ENCODE data around the gene KIZ. TPM values are rescaled to one million over a fixed set of nuclear protein-coding genes. Genes with fewer than 3 reads are reported as not detected.

Gene KIZ
- polyA plus RNA-seq (ENCODE audit: low read depth in 6 of 6), result 10 to 100 TPM; 17.7 to 22.7 (median 19.1) TPM

DNA sequence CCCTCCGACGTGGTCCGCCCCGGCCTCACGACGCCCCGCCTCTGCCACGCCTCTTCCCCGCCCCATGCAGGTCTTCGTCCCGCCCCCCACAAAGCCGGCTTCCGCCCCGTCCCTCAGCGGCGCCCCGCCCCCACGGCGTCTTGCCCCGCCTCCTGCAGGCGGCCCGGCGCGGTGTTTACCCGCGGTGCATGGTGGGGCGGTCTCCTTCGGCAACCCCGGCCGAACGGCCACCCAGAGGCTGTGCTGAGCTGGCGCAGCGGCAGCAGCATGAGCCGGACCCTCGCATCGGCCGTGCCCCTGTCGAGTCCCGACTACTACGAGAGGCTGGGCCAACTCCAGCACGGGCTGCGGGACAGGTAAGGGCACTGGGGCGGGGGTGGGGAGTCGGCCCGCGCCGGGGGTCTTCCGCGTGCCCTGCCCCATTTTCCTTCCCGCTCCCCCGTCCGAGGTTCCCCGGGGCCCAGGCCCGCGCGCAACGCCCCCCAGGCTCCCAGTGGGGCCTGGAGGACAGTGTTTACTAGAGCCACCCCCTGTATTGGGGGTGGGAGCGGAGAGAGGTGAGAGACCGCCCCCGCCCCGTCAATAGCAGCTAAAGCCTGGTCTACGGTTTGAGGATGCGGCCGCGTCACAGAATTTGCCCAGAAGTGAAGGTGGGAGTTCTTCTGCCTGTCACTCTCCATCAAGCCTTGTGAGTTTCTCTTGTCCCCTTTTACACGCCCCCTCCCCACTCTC lies at the start of gene KIZ:
Gene KIZ, plus strand, starts transcription at position 234 of the 732 bp plus-strand sequence. Its CDS starts 34 bp downstream, at position 268.
- peak; percentile 99 for DNase-seq
- no peaks in the 10 kb centered on the region for H3K9me3 Mint-ChIP-seq
- peaks cover 3 to 13% (median 9%) of the 10 kb centered on the region in 3 donors for H3K27me3 Mint-ChIP-seq
- H3K4me1 Mint-ChIP-seq, result peaks cover 12 to 22% (median 17%) of the 10 kb centered on the region in 3 donors
- H3K36me3 Mint-ChIP-seq, result peaks cover 0 to 6% of the 10 kb centered on the region in 2 donors
- peak within 1 kb of the TSS; percentile 87 to 97 (median 94) for H3K4me3 Mint-ChIP-seq
- H3K27ac Mint-ChIP-seq, result peak within 1 kb of the TSS; percentile 62 to 98 (median 92)
- peak; percentile 95 for ATAC-seq (ENCODE audit: low read depth in 2 of 2)

- DNase-seq (no peak), ATAC-seq (ENCODE audit: low read depth in 2 of 2) (no peak)
- no peak overlapping the region for H3K4me3 Mint-ChIP-seq
- no peaks in the 10 kb centered on the region for H3K9me3 Mint-ChIP-seq
- H3K36me3 Mint-ChIP-seq, result no peaks in the 10 kb centered on the region
- H3K27me3 Mint-ChIP-seq, result peaks cover 33 to 41% (median 40%) of the 10 kb centered on the region in 3 donors
- H3K4me1 Mint-ChIP-seq, result no peaks in the 10 kb centered on the region
- H3K27ac Mint-ChIP-seq, result no peak overlapping the region
Measured at GRCh38 chr20:21077809-21078345, 48.0 kb upstream of the KIZ start.

DNA sequence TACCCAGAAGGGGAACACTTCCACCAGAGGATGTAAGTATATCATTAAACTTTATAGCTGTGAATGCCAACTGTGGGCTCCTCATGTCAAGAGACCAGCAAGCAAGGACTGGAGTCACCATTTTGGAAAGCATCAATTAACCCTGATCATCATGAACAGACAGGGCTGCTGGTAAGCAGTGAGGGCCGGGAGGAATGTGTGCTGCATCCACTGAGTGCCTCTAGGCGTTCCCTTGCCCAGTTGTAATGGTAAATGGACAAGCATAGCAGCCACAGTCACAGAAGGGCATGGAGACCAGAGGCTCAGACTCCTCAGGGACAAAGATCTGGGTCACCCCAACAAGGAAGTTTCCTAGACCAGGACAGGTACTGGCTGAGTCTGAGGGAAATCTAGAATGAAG lies 43.3 kb upstream of the KIZ start:
- H3K27ac Mint-ChIP-seq, result no peak overlapping the region
- H3K36me3 Mint-ChIP-seq, result no peaks in the 10 kb centered on the region
- ATAC-seq (ENCODE audit: low read depth in 2 of 2) (no peak), DNase-seq (no peak)
- H3K4me1 Mint-ChIP-seq, result no peaks in the 10 kb centered on the region
- H3K27me3 Mint-ChIP-seq, result peaks cover 40 to 58% (median 50%) of the 10 kb centered on the region in 3 donors
- no peak overlapping the region for H3K4me3 Mint-ChIP-seq
- H3K9me3 Mint-ChIP-seq, result peaks cover 0 to 5% (median 0%) of the 10 kb centered on the region in 7 donors

DNA sequence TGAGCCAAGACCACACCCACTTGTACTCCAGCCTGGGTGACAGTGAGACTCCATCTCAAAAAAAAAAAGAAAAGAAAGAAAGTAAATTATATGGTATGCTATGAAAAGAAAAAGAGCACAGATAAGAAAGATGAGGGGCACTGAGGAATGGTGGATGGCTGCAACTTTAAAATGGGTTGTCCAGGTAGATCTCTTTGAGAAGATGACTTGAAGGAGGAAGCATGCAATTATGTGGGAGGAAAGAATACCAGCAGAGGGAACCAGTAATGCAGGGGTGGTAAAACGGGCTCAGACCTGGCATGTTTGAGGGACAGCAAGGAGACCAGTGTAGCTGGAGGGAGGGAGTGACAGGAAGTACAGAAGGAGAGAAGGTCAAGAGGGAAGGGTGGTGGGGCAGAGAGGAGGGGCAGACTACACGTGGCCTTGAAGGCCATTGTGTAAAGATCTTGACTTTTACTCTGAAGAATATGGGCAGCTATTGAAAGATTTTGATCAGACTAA lies 42.0 kb upstream of the KIZ start:
- Mint-ChIP-seq H3K27me3 (peaks cover 39 to 55% (median 54%) of the 10 kb centered on the region in 3 donors), H3K27ac (no peak overlapping the region), H3K9me3 (peaks cover 0 to 5% (median 0%) of the 10 kb centered on the region in 7 donors), H3K4me3 (no peak overlapping the region), H3K36me3 (no peaks in the 10 kb centered on the region), H3K4me1 (no peaks in the 10 kb centered on the region)
- no peak for ATAC-seq (ENCODE audit: low read depth in 2 of 2)
- no peak for DNase-seq

- no peak for ATAC-seq (ENCODE audit: low read depth in 2 of 2)
- no peaks in the 10 kb centered on the region for H3K36me3 Mint-ChIP-seq
- H3K27me3 Mint-ChIP-seq, result peaks cover 51 to 76% (median 64%) of the 10 kb centered on the region in 3 donors
- no peak overlapping the region for H3K4me3 Mint-ChIP-seq
- no peak overlapping the region for H3K27ac Mint-ChIP-seq
- no peak for DNase-seq
- H3K4me1 Mint-ChIP-seq, result peaks cover 0 to 15% (median 4%) of the 10 kb centered on the region in 3 donors
- H3K9me3 Mint-ChIP-seq, result peaks cover 0 to 5% (median 2%) of the 10 kb centered on the region in 7 donors
Measured at GRCh38 chr20:21087862-21088540, 37.9 kb upstream of the KIZ start.

DNA sequence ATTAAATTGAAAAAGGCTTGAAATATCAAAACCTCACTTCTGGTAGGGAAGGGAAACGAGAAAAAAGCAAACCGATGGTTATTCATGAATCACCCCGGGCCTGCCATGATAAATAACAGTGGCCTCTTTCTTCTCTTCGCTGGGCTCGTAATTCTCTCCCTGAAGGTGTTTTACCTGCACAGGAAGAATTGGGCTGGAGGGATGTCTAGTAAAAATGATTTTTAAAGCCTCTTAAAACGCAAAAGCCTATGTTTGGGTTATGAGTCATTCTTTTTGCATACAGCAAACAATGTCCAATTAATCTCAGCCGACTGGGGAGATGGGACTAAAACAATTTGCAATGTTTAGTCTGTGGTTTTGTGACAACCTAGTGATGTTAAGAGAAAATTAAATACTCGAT lies 36.5 kb upstream of the KIZ start:
- Mint-ChIP-seq H3K36me3 (no peaks in the 10 kb centered on the region), H3K27ac (no peak overlapping the region), H3K4me1 (peaks cover 0 to 15% (median 4%) of the 10 kb centered on the region in 3 donors), H3K9me3 (peaks cover 0 to 5% (median 2%) of the 10 kb centered on the region in 7 donors), H3K4me3 (no peak overlapping the region), H3K27me3 (peaks cover 56 to 81% (median 65%) of the 10 kb centered on the region in 3 donors)
- ATAC-seq (ENCODE audit: low read depth in 2 of 2) (no peak), DNase-seq (no peak)

DNA sequence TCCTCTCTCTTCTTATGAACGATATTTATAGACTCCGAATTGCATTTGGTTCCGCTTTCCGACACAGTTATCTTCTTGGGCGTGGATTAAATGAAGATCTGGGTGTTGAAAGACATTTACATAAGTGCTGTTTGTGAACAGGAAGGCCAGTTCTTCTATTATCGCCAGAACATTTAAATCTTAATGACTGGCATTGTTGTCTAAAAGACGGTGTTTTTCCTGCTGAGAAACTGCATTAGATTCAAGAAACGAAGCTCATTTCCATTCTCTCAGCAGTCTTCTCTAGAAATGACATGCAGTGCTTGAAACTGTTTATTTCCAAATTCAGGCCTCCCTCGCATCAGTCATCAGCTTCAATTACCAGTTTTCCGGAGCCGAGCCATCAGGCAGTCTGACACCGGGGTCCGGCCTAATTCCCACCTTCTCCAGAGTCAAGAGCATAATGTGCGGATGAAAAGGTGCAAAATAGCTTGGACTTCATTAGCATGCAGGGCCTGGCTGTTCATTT lies 35.7 kb upstream of the KIZ start:
- Mint-ChIP-seq H3K36me3 (no peaks in the 10 kb centered on the region), H3K27ac (no peak overlapping the region), H3K4me3 (peak overlapping the region in 4 of 8 donors; percentile 3 to 54 (median 16)), H3K4me1 (peaks cover 0 to 15% (median 4%) of the 10 kb centered on the region in 3 donors), H3K27me3 (peaks cover 57 to 77% (median 65%) of the 10 kb centered on the region in 3 donors), H3K9me3 (peaks cover 0 to 5% (median 2%) of the 10 kb centered on the region in 7 donors)
- ATAC-seq (ENCODE audit: low read depth in 2 of 2), result peak; percentile 37 to 45
- DNase-seq, result no peak

- peaks cover 0 to 5% (median 0%) of the 10 kb centered on the region in 7 donors for H3K9me3 Mint-ChIP-seq
- no peak overlapping the region for H3K27ac Mint-ChIP-seq
- peaks cover 63 to 77% (median 70%) of the 10 kb centered on the region in 3 donors for H3K27me3 Mint-ChIP-seq
- H3K4me1 Mint-ChIP-seq, result peaks cover 0 to 15% (median 4%) of the 10 kb centered on the region in 3 donors
- no peak for ATAC-seq (ENCODE audit: low read depth in 2 of 2)
- peak overlapping the region in 2 of 8 donors; percentile 14 to 16 for H3K4me3 Mint-ChIP-seq
- no peaks in the 10 kb centered on the region for H3K36me3 Mint-ChIP-seq
- DNase-seq, result no peak
Measured at GRCh38 chr20:21090721-21091120, 35.2 kb upstream of the KIZ start.

GRCh38 chr20:21092806-21093205 lies 33.1 kb upstream of the KIZ start:
- H3K9me3 Mint-ChIP-seq, result peaks cover 0 to 5% (median 0%) of the 10 kb centered on the region in 7 donors
- H3K36me3 Mint-ChIP-seq, result no peaks in the 10 kb centered on the region
- DNase-seq, result no peak
- H3K4me1 Mint-ChIP-seq, result peaks cover 0 to 15% (median 4%) of the 10 kb centered on the region in 3 donors
- no peak overlapping the region for H3K27ac Mint-ChIP-seq
- H3K4me3 Mint-ChIP-seq, result no peak overlapping the region
- H3K27me3 Mint-ChIP-seq, result peaks cover 75 to 84% (median 81%) of the 10 kb centered on the region in 3 donors
- ATAC-seq (ENCODE audit: low read depth in 2 of 2), result no peak

DNA sequence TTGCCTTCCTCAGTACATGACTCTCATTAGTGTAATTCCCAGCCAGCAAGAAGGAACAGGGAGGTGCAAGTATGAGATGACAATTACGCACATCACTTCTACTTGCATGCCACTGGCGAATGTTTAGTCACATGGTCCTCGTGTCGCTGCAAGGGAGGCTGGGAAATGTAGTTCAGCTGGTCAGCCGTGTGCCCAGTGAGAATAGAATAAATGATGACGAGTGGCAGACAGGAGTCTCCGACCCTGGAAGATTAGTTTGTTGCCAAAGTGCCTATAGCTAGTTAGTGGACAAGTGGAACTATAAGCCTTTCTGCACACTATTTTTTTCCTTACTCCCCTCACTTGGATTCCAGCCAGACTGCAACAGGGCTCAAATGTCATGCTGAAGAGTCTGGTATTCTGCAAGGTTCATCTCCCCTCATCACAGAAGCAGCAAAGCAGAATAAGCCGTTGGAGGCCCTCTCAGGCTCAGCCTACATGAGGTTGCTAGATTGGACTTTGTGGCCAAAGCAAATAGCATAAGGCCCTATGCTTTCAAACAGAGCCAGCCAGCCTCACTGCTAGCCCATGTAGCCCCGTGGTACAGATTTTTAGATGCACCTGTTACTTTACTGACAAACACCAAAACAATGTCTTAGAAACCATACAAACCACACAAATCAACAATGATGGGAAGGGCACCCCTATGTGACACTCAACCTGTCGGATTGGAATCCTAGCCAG lies 29.4 kb upstream of the KIZ start:
- Mint-ChIP-seq H3K27me3 (peaks cover 77 to 79% (median 78%) of the 10 kb centered on the region in 3 donors), H3K4me3 (no peak overlapping the region), H3K36me3 (peaks cover 0 to 4% of the 10 kb centered on the region in 2 donors), H3K4me1 (peaks cover 9 to 17% (median 16%) of the 10 kb centered on the region in 3 donors), H3K9me3 (peaks cover 0 to 5% (median 0%) of the 10 kb centered on the region in 7 donors), H3K27ac (peak overlapping the region in 1 of 6 donors; percentile 16)
- DNase-seq (no peak), ATAC-seq (ENCODE audit: low read depth in 2 of 2) (no peak)

DNA sequence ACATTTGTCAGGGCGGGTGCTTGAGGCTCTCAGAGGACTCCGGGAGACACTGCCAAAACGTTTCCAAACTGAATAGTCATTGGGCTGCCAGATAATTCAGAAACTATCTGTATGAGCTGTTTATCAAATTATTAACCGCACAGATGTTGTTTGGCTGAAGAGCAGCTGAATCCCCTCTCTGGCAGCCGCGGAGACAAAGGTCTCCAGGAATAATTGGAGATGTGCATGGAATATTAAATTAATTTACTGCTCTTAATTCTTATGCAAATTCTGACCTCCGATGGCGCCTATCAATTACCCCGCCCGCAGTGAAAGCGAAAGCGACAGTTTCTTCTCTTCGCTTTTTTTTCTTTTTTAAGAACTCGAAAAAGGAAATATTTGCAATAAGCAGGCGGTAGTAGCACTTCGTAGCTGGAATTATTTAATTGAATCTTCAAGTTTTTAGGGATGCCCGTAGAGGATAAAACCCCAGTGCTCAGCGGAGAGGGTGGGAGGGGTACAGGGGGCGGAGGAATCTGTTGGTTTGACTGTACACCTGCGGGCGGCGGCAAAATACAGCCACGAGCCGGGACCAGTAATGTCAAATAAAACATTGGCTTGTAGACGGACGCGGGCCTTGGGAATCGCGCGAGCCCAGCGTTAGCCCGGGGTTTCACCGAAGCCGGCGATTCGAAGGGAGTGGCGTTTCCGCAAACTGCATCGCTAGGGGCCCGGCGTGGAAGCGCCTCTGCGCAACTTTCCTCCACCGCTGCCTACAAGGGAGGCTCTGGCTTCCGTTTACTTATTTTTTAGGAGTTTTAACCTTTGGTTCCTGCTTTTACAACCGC lies 25.9 kb upstream of the KIZ start:
- Mint-ChIP-seq H3K4me3 (peak overlapping the region; percentile 90 to 97 (median 94)), H3K27me3 (peaks cover 75 to 82% (median 80%) of the 10 kb centered on the region in 3 donors), H3K9me3 (peaks cover 0 to 16% (median 2%) of the 10 kb centered on the region in 7 donors), H3K27ac (peak overlapping the region in 5 of 6 donors; percentile 70 to 87 (median 78)), H3K4me1 (peaks cover 18 to 38% (median 28%) of the 10 kb centered on the region in 3 donors), H3K36me3 (peaks cover 0 to 4% of the 10 kb centered on the region in 2 donors)
- peak; percentile 59 to 68 for ATAC-seq (ENCODE audit: low read depth in 2 of 2)
- peak; percentile 43 for DNase-seq

Data from naive B cell (primary cell).